ENCODE measurements around the gene C1D. TPM values are rescaled to one million over a fixed set of nuclear protein-coding genes. Genes with fewer than 3 reads are reported as not detected.
A peak's percentile ranks its signal among the peaks of the same experiment; 100 is the strongest.

C1D gene
- total RNA-seq, 1 experiment from 2014 or later, result 21.1 TPM

GRCh38 chr2:68062680-68063387 is at the start of gene C1D (continued):
- TF ChIP-seq REST (IDR thresholded peaks at IDR 0.05; ENCODE audit: low read depth), result no peak
- peak; percentile 92 for TF ChIP-seq POLR2A (IDR thresholded peaks at IDR 0.05; ENCODE audit: borderline replicate concordance, extremely low read depth, insufficient read depth, insufficient read length)
- TF ChIP-seq CEBPB (IDR thresholded peaks at IDR 0.05; ENCODE audit: low read depth), result no peak
- no peak for TF ChIP-seq YY1 (IDR thresholded peaks at IDR 0.05; ENCODE audit: extremely low read depth, insufficient replicate concordance, low read depth, low read length)
- peak; percentile 63 for TF ChIP-seq ELF1 (IDR thresholded peaks at IDR 0.05; ENCODE audit: borderline replicate concordance, low read depth)
- peak; percentile 94 for TF ChIP-seq EGR1 (IDR thresholded peaks at IDR 0.05; ENCODE audit: low read depth)

- ChIA-PET POLR2A (no interaction called here), RAD21 (ENCODE audit: low non-redundant PET in 1 of 2, low total read pairs in 2 of 2, uncharacterized antibody in 2 of 2, unreplicated experiment in 2 of 2) (no interaction called here), CTCF (interaction anchor here (1.0 to 1.4 kb wide), 2 partner anchors 12 to 15 kb away, joined by 7 to 9 read pairs; no protein-coding TSS in a partner anchor)
- H3K9me3 ChIP-seq (ENCODE audit: control insufficient read depth in 1 of 2, insufficient read depth in 1 of 2, low read depth in 1 of 2, low read length in 2 of 2), result peaks cover 0 to 4% of the 10 kb centered on the region in 2 experiments; a peak in 1 of 4 replicates
- H3K79me2 ChIP-seq (ENCODE audit: insufficient read depth, low read length), result no peaks in the 10 kb centered on the region
- no peak overlapping the region for H3K4me2 ChIP-seq (ENCODE audit: low read length)
- no peaks in the 10 kb centered on the region for H4K20me1 ChIP-seq (ENCODE audit: insufficient read depth)
- no peak overlapping the region for H3K9ac ChIP-seq (ENCODE audit: low read length)
- no peak overlapping the region for H3K4me3 ChIP-seq (replicated peaks in 1 of 2; ENCODE audit: low read depth in 1 of 2, low read length in 2 of 2)
- H3K36me3 ChIP-seq (ENCODE audit: control insufficient read depth in 1 of 2, insufficient read depth in 2 of 2, low read length in 2 of 2), result no peaks in the 10 kb centered on the region
- intact Hi-C loops (cut with micrococcal nuclease), result no loop called here
- TF ChIP-seq CEBPB (IDR thresholded peaks at IDR 0.05; ENCODE audit: low read depth) (no peak), CTCF (IDR thresholded peaks at IDR 0.05 in 2 of 3, conservative IDR thresholded peaks at IDR 0.05 in 1 of 3; ENCODE audit: borderline replicate concordance in 1 of 3, insufficient read depth in 1 of 3, low read depth in 2 of 3, low read length in 2 of 3) (peak in 2 of 3 experiments; percentile 17 to 28; a peak in 1 of 6 replicates), RAD21 (IDR thresholded peaks at IDR 0.05; ENCODE audit: low read depth) (peak; percentile 31; the same call in 1 of the 2 replicates)
- DNase-seq (ENCODE audit: low read depth, low spot score) (no peak), ATAC-seq (peak; percentile 79)
- no TSS peak for BruUV-seq (replicated peaks)
- H3K27me3 ChIP-seq (ENCODE audit: insufficient read depth, low read length), result no peaks in the 10 kb centered on the region
- no peaks in the 10 kb centered on the region for H3K9me2 ChIP-seq (ENCODE audit: insufficient read depth)
- H3K27ac ChIP-seq (ENCODE audit: low read depth, low read length), result no peak overlapping the region
- H3K4me1 ChIP-seq (ENCODE audit: control insufficient read depth in 1 of 2, insufficient read depth in 2 of 2, low read length in 2 of 2), result no peaks in the 10 kb centered on the region
- H2AFZ ChIP-seq (ENCODE audit: low read depth, low read length, poor library complexity, severe bottlenecking), result peak overlapping the region; percentile 22
Measured at GRCh38 chr2:68110102-68110501, 47.3 kb upstream of the C1D start.
